ENCODE data around the gene GAPDH.

DNA sequence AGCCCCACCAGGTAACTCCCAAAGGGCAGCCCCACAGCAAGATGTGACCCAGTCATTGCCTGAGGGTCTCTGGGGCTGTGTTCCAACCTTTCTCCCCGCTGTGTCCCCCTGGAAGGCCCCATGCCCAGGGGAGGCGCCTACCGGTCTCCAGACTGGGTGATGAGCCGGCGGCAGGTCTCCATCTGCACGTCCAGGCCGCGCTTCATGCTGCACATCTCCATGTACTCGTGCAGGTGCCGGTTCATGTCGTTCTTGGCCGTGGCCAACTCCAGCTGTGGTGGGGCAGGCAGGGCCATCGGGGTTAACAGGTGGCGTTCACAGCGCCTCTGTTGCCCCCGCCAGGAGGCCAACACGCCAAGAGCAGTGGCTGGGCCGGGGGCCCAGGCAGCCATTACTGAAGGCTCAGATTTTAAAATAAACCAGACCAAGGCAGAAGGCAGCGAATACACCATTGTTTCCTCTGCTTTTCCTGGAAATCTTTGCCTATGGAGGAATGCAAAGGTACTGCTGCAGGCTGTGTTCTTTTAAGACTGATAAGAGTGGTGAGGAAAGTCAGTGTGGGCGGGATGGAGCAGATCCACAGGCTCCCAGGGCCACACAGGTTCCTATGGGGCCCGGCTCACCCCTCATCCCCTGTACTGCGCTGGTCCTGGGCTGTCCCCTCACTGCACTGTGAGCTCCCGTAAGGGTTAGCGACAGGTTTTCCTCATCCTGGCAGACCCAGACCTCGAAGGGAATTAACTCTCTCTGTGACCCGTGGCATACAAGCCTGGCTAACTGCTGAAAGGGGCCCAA lies 7.3 kb downstream of the GAPDH start:
- no peak for TF ChIP-seq YY1 (IDR thresholded peaks at IDR 0.05; ENCODE audit: low read depth)
- no peak for TF ChIP-seq CREB1 (IDR thresholded peaks at IDR 0.05; ENCODE audit: low read depth)
- TF ChIP-seq RAD21 (IDR thresholded peaks at IDR 0.05; ENCODE audit: low read depth) = no peak
- no peak for TF ChIP-seq TAF1 (IDR thresholded peaks at IDR 0.05; ENCODE audit: low read depth)
- TF ChIP-seq, protein P1, sequence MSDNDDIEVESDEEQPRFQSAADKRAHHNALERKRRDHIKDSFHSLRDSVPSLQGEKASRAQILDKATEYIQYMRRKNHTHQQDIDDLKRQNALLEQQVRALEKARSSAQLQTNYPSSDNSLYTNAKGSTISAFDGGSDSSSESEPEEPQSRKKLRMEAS (IDR thresholded peaks at IDR 0.05) = no peak
- no peak for TF ChIP-seq EP300 (IDR thresholded peaks at IDR 0.05; ENCODE audit: borderline replicate concordance)
- TF ChIP-seq, protein P2, sequence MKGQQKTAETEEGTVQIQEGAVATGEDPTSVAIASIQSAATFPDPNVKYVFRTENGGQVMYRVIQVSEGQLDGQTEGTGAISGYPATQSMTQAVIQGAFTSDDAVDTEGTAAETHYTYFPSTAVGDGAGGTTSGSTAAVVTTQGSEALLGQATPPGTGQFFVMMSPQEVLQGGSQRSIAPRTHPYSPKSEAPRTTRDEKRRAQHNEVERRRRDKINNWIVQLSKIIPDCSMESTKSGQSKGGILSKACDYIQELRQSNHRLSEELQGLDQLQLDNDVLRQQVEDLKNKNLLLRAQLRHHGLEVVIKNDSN (IDR thresholded peaks at IDR 0.05) = no peak
- TF ChIP-seq CEBPB (IDR thresholded peaks at IDR 0.05) = no peak
- no peak for TF ChIP-seq FOXM1 (IDR thresholded peaks at IDR 0.05; ENCODE audit: borderline replicate concordance, low read depth)
- TF ChIP-seq NFIC (IDR thresholded peaks at IDR 0.05) = no peak
- TF ChIP-seq, protein P3, sequence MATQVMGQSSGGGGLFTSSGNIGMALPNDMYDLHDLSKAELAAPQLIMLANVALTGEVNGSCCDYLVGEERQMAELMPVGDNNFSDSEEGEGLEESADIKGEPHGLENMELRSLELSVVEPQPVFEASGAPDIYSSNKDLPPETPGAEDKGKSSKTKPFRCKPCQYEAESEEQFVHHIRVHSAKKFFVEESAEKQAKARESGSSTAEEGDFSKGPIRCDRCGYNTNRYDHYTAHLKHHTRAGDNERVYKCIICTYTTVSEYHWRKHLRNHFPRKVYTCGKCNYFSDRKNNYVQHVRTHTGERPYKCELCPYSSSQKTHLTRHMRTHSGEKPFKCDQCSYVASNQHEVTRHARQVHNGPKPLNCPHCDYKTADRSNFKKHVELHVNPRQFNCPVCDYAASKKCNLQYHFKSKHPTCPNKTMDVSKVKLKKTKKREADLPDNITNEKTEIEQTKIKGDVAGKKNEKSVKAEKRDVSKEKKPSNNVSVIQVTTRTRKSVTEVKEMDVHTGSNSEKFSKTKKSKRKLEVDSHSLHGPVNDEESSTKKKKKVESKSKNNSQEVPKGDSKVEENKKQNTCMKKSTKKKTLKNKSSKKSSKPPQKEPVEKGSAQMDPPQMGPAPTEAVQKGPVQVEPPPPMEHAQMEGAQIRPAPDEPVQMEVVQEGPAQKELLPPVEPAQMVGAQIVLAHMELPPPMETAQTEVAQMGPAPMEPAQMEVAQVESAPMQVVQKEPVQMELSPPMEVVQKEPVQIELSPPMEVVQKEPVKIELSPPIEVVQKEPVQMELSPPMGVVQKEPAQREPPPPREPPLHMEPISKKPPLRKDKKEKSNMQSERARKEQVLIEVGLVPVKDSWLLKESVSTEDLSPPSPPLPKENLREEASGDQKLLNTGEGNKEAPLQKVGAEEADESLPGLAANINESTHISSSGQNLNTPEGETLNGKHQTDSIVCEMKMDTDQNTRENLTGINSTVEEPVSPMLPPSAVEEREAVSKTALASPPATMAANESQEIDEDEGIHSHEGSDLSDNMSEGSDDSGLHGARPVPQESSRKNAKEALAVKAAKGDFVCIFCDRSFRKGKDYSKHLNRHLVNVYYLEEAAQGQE (IDR thresholded peaks at IDR 0.05; ENCODE audit: low read depth) = no peak
- TF ChIP-seq TEAD4 (IDR thresholded peaks at IDR 0.05) = no peak
- TF ChIP-seq ZBTB7A (IDR thresholded peaks at IDR 0.05; ENCODE audit: low read depth) = no peak
- no peak for TF ChIP-seq TCF12 (IDR thresholded peaks at IDR 0.05; ENCODE audit: low read depth)
